CD4-positive, alpha-beta T cell treated with Interleukin-15 for 1 hour (primary cell): ENCODE results near the gene CCDC175.
A peak's percentile ranks its signal among the peaks of the same experiment; 100 is the strongest.

ENCODE experiments used
- DNase-seq: peaks from one replicate; pipeline ENCODE4 v3.0.0-alpha.2; 2020

The CCDC175 gene

DNA sequence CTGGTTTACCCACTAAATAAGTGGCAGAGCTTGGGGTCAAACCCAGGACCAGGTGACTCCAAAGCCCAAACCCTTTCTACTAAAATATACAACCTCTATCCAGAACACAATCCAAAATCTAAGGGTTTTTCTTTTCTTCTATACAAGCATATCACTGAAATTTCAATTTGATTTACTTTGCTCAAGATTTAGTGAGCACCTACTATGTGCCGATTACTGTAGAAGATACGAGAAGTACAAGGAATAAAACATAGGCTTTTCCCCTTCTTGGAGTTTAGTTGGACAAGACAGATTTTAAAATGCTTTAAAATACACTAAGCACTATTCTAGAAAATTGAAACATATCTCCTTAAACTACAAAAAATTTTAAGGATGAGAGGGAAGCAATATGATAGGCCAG is 95.2 kb downstream of the CCDC175 start:
- DNase-seq: no peak

GRCh38 chr14:59480166-59480565 is 96.4 kb downstream of the CCDC175 start:
- DNase-seq: no peak

GRCh38 chr14:59478540-59478939 is 98.1 kb downstream of the CCDC175 start:
- no peak for DNase-seq

DNA sequence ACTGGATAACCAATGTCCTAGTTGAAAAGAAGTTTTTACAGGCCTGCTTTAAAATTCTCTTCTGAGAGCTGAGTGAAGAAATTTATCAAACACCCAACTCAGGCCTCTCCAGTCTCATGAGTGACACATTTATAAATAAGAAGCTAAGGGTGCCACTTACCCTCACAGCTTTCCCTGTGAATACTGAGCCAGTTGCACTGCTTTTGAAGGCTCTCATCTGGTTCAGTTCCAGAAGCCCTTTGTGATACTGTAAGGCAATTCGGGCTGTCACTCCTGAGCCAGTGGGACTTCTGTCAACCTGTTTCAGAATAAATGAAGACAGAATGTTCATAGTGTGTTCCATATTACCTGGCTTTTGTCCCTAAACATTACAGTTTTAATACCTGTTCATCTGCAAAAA is 100.9 kb downstream of the CCDC175 start:
- no peak for DNase-seq

GRCh38 chr14:59474172-59474571 is 102.4 kb downstream of the CCDC175 start:
- DNase-seq: no peak

- peak; percentile 43 for DNase-seq
These were observed 111.1 kb downstream of the CCDC175 start, which contains the start of gene GPR135 for GRCh38 chr14:59465316-59466135. Gene GPR135 (minus strand): TSS chr14:59465380. CDS start chr14:59465226, 154 bp downstream.

DNA sequence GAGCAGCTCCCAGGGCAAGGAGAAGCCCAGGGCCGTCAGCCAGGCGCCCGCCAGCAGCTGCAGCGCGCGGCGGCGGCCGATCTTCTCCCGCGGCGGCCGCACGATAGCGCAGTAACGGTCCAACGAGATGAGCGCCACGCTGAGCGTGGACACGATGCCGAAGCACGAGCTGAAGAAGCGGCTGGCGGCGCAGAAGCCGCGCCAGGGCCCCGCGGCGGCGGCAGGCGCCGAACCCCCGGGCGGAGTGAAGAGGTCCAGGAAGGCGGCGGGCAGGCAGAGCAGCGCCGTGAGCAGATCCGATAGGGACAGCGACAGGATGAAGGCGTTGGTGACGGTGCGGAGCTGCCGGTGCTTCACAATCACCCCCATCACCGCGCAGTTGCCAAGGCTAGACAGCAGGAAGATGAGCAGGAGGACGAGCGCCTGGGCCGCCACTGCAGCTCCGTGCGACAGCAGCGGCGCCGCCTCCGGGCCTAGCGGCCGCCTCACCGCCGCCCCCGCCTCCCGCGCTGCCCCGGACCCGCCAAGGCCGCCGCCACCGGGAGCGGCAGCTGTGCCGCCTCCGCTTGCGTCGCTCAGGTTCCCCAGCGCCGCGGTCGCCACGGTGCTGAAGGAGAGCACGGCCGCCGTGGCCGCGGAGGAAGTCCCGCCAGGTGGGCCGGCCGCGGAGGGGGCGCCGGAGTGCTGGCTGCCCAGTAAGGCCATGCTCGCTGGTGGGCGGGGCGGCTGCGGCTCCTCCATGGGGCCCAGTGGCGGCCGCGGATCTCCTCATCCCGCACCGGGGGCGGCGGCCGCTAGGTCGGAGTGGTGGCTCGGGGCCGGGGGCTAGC is 111.9 kb downstream of the CCDC175 start:
- DNase-seq: peak; percentile 53

GRCh38 chr14:59463787-59464485 is 112.7 kb downstream of the CCDC175 start:
- DNase-seq: peak; percentile 20

GRCh38 chr14:59461891-59462290 is 114.7 kb downstream of the CCDC175 start:
- DNase-seq: no peak

GRCh38 chr14:59460378-59460777 is 116.2 kb downstream of the CCDC175 start:
- no peak for DNase-seq

GRCh38 chr14:59458486-59458885 is 118.1 kb downstream of the CCDC175 start:
- no peak for DNase-seq

GRCh38 chr14:59455411-59455810 is 121.2 kb downstream of the CCDC175 start:
- no peak for DNase-seq
